Caco-2 (cell line): ENCODE data around the gene SMIM17. TPM values are rescaled to one million over a fixed set of nuclear protein-coding genes. Genes with fewer than 3 reads are reported as not detected.

ENCODE experiments used
- BruUV-seq: library from RNA; stranded (reverse); fragments of 400-500 nt; replicated peaks from 2 replicates; lab custom pipeline; 2021; lab: Mats Ljungman, UMichigan
- CTCF ChIA-PET: fragments of 300-600 bp; sonication (Branson Sonifier 250); formaldehyde crosslinking; loops from one replicate; lab custom pipeline; 2022; ENCODE audit warnings: antibody characterized with exemption; lab: Charles Lee
- POLR2A ChIA-PET: fragments of 300-600 bp; sonication (Branson Sonifier 250); formaldehyde crosslinking; loops from one replicate; lab custom pipeline; 2022; ENCODE audit warnings: antibody characterized with exemption; lab: Charles Lee
- DNase-seq, 2 experiments: peaks; one replicate each; pipeline versions ENCODE4 v3.0.0 to v3.0.0-alpha.2; 2020 to 2022
- H3K27me3 ChIP-seq: replicated peaks from 2 replicates; pipeline ENCODE4 v1.6.0; 2011; ENCODE audit warnings: low read length; ENCODE audit not compliant: control insufficient read depth, insufficient read depth
- H3K36me3 ChIP-seq: 2 replicates; pipeline ENCODE4 v1.5.1; 2011; ENCODE audit warnings: low read length; ENCODE audit not compliant: control insufficient read depth, insufficient read depth
- H3K4me1 ChIP-seq: fragments of 250-450 bp; sonication (Bioruptor Pico); 2 replicates; pipeline ENCODE4 v1.5.1; 2020; ENCODE audit warnings: mild to moderate bottlenecking
- H3K4me3 ChIP-seq: 2 replicates; pipeline ENCODE4 v1.5.1; 2011; ENCODE audit warnings: low read depth, mild to moderate bottlenecking, control low read depth, low read length
- H3K9me3 ChIP-seq: fragments of 250-450 bp; sonication (Bioruptor Pico); 2 replicates; pipeline ENCODE4 v1.5.1; 2020; ENCODE audit warnings: mild to moderate bottlenecking, moderate library complexity
- H3K27ac Mint-ChIP-seq: one replicate; pipeline ENCODE4 v1.8.0; 2022; ENCODE audit warnings: mixed read lengths; ENCODE audit not compliant: unreplicated experiment
- H3K27me3 Mint-ChIP-seq: one replicate; pipeline ENCODE4 v1.8.0; 2022; ENCODE audit warnings: mixed read lengths; ENCODE audit not compliant: insufficient read depth, unreplicated experiment
- H3K36me3 Mint-ChIP-seq: one replicate; pipeline ENCODE4 v1.8.0; 2022; ENCODE audit warnings: mild to moderate bottlenecking, mixed read lengths; ENCODE audit not compliant: insufficient read depth, unreplicated experiment
- H3K4me1 Mint-ChIP-seq: one replicate; pipeline ENCODE4 v1.8.0; 2022; ENCODE audit warnings: low read depth, mixed read lengths; ENCODE audit not compliant: unreplicated experiment
- H3K4me3 Mint-ChIP-seq: one replicate; pipeline ENCODE4 v1.8.0; 2022; ENCODE audit warnings: mild to moderate bottlenecking, moderate library complexity, mixed read lengths; ENCODE audit not compliant: unreplicated experiment
- H3K9me3 Mint-ChIP-seq: one replicate; pipeline ENCODE4 v1.8.0; 2022; ENCODE audit warnings: mixed read lengths; ENCODE audit not compliant: unreplicated experiment
- CTCF ChIP-seq, 2 experiments: fragments of 200-600 bp in 1 of 2; IDR thresholded peaks; 1 replicate in 1 of 2; 2 replicates in 1 of 2; pipeline versions ENCODE4 v1.5.1 to v1.8.0; 2011 to 2022; ENCODE audit warnings: antibody characterized with exemption in 1 of 2, control low read depth in 1 of 2, inconsistent platforms in 1 of 2, low read depth in 1 of 2, low read length in 1 of 2, mild to moderate bottlenecking in 1 of 2, moderate library complexity in 1 of 2; ENCODE audit not compliant: insufficient read depth in 1 of 2, severe bottlenecking in 1 of 2, unreplicated experiment in 1 of 2
- intact Hi-C: fragments of 100-400 bp; cut with micrococcal nuclease; formaldehyde crosslinking; loops from one replicate; pipeline ENCODE4 v1.10.0; 2022; ENCODE audit not compliant: unreplicated experiment
- total RNA-seq: library from RNA; stranded (reverse); gene quantifications from 2 replicates; pipeline ENCODE4 v1.2.3, GENCODE V29; 2022

SMIM17 gene
- total RNA-seq, 1 experiment from 2014 or later, result not detected

GRCh38 chr19:56663931-56664500, 21.1 kb downstream of the SMIM17 start:
- ChIA-PET CTCF (no interaction called here), POLR2A (no interaction called here)
- no peaks in the 10 kb centered on the region for H3K36me3 Mint-ChIP-seq
- H3K4me1 ChIP-seq, result no peaks in the 10 kb centered on the region
- H3K27me3 ChIP-seq, result no peaks in the 10 kb centered on the region
- intact Hi-C loops, result no loop called here
- DNase-seq, result no peak
- no peak overlapping the region for H3K27ac Mint-ChIP-seq
- H3K4me3 ChIP-seq, result no peak overlapping the region
- H3K36me3 ChIP-seq, result no peaks in the 10 kb centered on the region
- peaks cover 14% of the 10 kb centered on the region; the same call in 1 of the 2 replicates for H3K9me3 ChIP-seq
- H3K27me3 Mint-ChIP-seq, result no peaks in the 10 kb centered on the region
- no peaks in the 10 kb centered on the region for H3K4me1 Mint-ChIP-seq
- no TSS peak for BruUV-seq
- H3K4me3 Mint-ChIP-seq, result no peak overlapping the region
- TF ChIP-seq CTCF (IDR thresholded peaks at IDR 0.05; ENCODE audit: insufficient read depth in 1 of 2, low read depth in 1 of 2, low read length in 1 of 2, severe bottlenecking in 1 of 2, unreplicated experiment in 1 of 2), result no peak
- H3K9me3 Mint-ChIP-seq, result peaks cover 17% of the 10 kb centered on the region

- Mint-ChIP-seq H3K36me3 (no peaks in the 10 kb centered on the region), H3K27ac (no peak overlapping the region), H3K9me3 (peaks cover 14% of the 10 kb centered on the region), H3K4me3 (no peak overlapping the region), H3K27me3 (no peaks in the 10 kb centered on the region), H3K4me1 (no peaks in the 10 kb centered on the region)
- no peaks in the 10 kb centered on the region for H3K27me3 ChIP-seq
- no TSS peak for BruUV-seq
- no peaks in the 10 kb centered on the region for H3K4me1 ChIP-seq
- CTCF ChIA-PET, result no interaction called here
- TF ChIP-seq CTCF (IDR thresholded peaks at IDR 0.05; ENCODE audit: insufficient read depth in 1 of 2, low read depth in 1 of 2, low read length in 1 of 2, severe bottlenecking in 1 of 2, unreplicated experiment in 1 of 2), result no peak
- H3K4me3 ChIP-seq, result no peak overlapping the region
- intact Hi-C loops, result no loop called here
- DNase-seq, result no peak
- no peaks in the 10 kb centered on the region for H3K36me3 ChIP-seq
- H3K9me3 ChIP-seq, result peaks cover 14% of the 10 kb centered on the region; the same call in 1 of the 2 replicates
- POLR2A ChIA-PET, result no interaction called here
Measured at GRCh38 chr19:56664511-56664910, 21.6 kb downstream of the SMIM17 start.

GRCh38 chr19:56667311-56667870, 24.4 kb downstream of the SMIM17 start:
- no peaks in the 10 kb centered on the region for H3K27me3 ChIP-seq
- intact Hi-C loops, result no loop called here
- no peak overlapping the region for H3K4me3 Mint-ChIP-seq
- peaks cover 20% of the 10 kb centered on the region for H3K9me3 Mint-ChIP-seq
- no peak overlapping the region for H3K27ac Mint-ChIP-seq
- peaks cover 18% of the 10 kb centered on the region; the same call in 1 of the 2 replicates for H3K9me3 ChIP-seq
- H3K36me3 ChIP-seq, result no peaks in the 10 kb centered on the region
- H3K4me1 ChIP-seq, result no peaks in the 10 kb centered on the region
- no peaks in the 10 kb centered on the region for H3K36me3 Mint-ChIP-seq
- ChIA-PET POLR2A (no interaction called here), CTCF (no interaction called here)
- no peak for DNase-seq
- H3K27me3 Mint-ChIP-seq, result no peaks in the 10 kb centered on the region
- H3K4me1 Mint-ChIP-seq, result no peaks in the 10 kb centered on the region
- BruUV-seq, result no TSS peak
- H3K4me3 ChIP-seq, result no peak overlapping the region
- TF ChIP-seq CTCF (IDR thresholded peaks at IDR 0.05; ENCODE audit: insufficient read depth in 1 of 2, low read depth in 1 of 2, low read length in 1 of 2, severe bottlenecking in 1 of 2, unreplicated experiment in 1 of 2), result no peak
